Measurements from ENCODE around the gene IGFBP1. TPM values are rescaled to one million over a fixed set of nuclear protein-coding genes. Genes with fewer than 3 reads are reported as not detected.

The IGFBP1 gene
- total RNA-seq, 1 donor from 2014 or later = not detected

DNA sequence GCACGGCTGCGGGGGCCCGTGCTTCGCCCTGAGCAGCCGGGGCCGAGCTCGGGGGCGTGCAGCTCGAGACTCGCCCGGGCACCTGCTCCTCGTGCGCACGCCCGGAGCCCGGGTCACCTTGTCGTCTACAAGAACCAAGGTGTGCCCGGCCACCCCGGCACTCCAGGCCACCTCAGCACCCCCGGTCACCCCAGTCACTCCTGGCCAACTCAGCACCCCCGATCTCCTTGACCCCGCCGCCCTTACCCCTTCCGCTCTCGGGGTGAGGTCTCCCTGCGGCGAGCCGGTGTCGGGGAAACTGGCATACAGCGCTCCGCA, 33.1 kb downstream of the IGFBP1 start:
- intact Hi-C loops (cut with DNase I) = no loop called here
- Histone ChIP-seq H3K27me3 (peaks cover 54% of the 10 kb centered on the region), H3K4me1 (peaks cover 15% of the 10 kb centered on the region), H3K36me3 (no peaks in the 10 kb centered on the region), H3K27ac (no peak overlapping the region), H3K4me3 (peak overlapping the region; percentile 49), H3K9me3 (no peaks in the 10 kb centered on the region)
- DNase-seq (no peak), ATAC-seq (no peak)
- TF ChIP-seq CTCF (IDR thresholded peaks at IDR 0.05) = no peak

DNA sequence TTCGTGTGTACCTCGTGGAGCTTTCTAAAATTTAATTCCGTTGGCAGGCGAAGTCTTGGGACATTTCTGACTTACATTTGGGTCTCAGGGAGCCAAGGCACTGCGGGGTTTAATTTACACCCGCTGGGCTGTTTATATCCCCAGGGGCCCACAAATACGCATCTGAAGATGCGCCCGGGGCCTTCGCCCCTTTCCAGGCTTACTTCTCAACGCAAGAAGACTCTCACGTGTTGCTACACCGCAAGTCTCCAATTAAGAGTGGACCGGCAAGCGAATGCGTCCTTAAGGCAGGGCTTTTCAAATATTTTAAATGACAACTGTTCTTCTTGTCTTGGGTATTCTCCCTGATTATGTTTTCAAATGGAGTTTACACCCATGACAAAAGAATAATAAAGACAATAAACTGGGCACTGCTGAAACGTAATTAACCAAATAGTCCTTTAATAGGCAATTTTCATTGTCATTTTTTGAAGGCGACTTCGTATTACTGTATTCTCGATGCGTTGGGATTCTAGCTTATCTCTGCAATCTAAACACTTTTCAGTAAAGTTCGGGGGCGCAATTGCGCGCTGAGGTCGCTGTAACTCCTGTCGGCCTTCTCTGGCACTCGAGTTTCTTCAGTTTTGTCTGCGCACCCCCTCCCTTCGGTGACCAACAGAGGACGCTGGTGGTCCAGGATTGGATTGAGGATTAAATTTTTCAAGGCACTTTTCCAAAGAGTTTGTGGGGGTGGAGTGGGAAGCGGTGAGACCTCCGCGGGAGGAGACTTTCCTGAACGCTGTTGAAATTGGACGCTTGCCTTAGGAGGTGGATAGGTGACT, 33.6 kb downstream of the IGFBP1 start:
- H3K4me3 ChIP-seq = peak overlapping the region; percentile 49

GRCh38 chr7:45922810-45923209, 34.5 kb downstream of the IGFBP1 start:
- H3K4me1 ChIP-seq = peaks cover 15% of the 10 kb centered on the region
- H3K27ac ChIP-seq = no peak overlapping the region
- H3K36me3 ChIP-seq = no peaks in the 10 kb centered on the region
- TF ChIP-seq CTCF (IDR thresholded peaks at IDR 0.05) = no peak
- no peaks in the 10 kb centered on the region for H3K9me3 ChIP-seq
- intact Hi-C loops (cut with DNase I) = no loop called here
- DNase-seq = no peak
- H3K4me3 ChIP-seq = peak overlapping the region; percentile 49
- ATAC-seq = no peak
- peaks cover 45% of the 10 kb centered on the region for H3K27me3 ChIP-seq

More for the DNA sequence above, 33.6 kb downstream of the IGFBP1 start:
- H3K4me1 ChIP-seq = peaks cover 15% of the 10 kb centered on the region
- peak; percentile 2 for ATAC-seq
- peak; percentile 72 for TF ChIP-seq CTCF (IDR thresholded peaks at IDR 0.05)
- H3K27me3 ChIP-seq = peaks cover 48% of the 10 kb centered on the region
- no peak for DNase-seq
- H3K27ac ChIP-seq = no peak overlapping the region
- intact Hi-C loops (cut with DNase I) = no loop called here
- H3K36me3 ChIP-seq = no peaks in the 10 kb centered on the region
- no peaks in the 10 kb centered on the region for H3K9me3 ChIP-seq

- H3K27ac ChIP-seq = no peak overlapping the region
- intact Hi-C loops (cut with DNase I) = no loop called here
- ATAC-seq = peak; percentile 63
- no peaks in the 10 kb centered on the region for H3K36me3 ChIP-seq
- H3K27me3 ChIP-seq = peaks cover 41% of the 10 kb centered on the region
- no peaks in the 10 kb centered on the region for H3K9me3 ChIP-seq
- peak; percentile 91 for TF ChIP-seq CTCF (IDR thresholded peaks at IDR 0.05)
- no peak overlapping the region for H3K4me3 ChIP-seq
- peaks cover 15% of the 10 kb centered on the region for H3K4me1 ChIP-seq
- peak; percentile 84 for DNase-seq
These were observed 35.0 kb downstream of the IGFBP1 start for GRCh38 chr7:45923290-45923689.

DNA sequence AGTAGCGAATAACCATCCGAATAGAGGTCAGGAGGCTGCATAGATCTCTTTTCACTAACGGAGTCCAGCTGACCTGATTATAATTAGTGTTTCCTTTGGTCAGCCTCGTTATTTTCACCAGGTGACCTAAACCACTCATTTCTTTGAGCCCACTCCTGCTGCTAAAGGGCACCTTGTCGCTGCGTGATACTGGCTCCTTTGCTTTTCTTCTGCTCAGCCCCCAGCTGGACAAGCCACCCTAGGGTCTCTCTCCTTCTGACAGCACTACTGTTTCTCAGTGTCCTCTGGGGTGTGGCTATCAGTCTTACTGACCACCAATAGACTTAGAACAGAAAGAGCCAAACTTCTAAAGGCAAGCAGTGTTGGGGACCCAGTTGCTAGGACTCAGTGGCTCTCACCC, 35.5 kb downstream of the IGFBP1 start:
- H3K4me3 ChIP-seq = no peak overlapping the region
- no peak overlapping the region for H3K27ac ChIP-seq
- H3K27me3 ChIP-seq = peaks cover 36% of the 10 kb centered on the region
- no peaks in the 10 kb centered on the region for H3K9me3 ChIP-seq
- intact Hi-C loops (cut with DNase I) = no loop called here
- ATAC-seq (no peak), DNase-seq (no peak)
- TF ChIP-seq CTCF (IDR thresholded peaks at IDR 0.05) = no peak
- H3K4me1 ChIP-seq = peaks cover 15% of the 10 kb centered on the region
- H3K36me3 ChIP-seq = no peaks in the 10 kb centered on the region
